Astrocyte (in vitro differentiated cells and primary cell): ENCODE results near the gene LPGAT1. TPM values are rescaled to one million over a fixed set of nuclear protein-coding genes. Genes with fewer than 3 reads are reported as not detected.

ENCODE experiments used
- DNase-seq: peaks from one replicate; pipeline ENCODE4 v3.0.0-alpha.2; 2010; ENCODE audit warnings: low read depth
- FAIRE-seq: peaks from 2 replicates; lab custom pipeline; 2011; peaks lifted over from hg19 to GRCh38; lab: Jason Lieb, UNC
- H2AFZ ChIP-seq: 2 replicates; pipeline ENCODE4 v1.6.0; 2012; ENCODE audit warnings: low read depth, low read length, inconsistent platforms
- H3K27ac ChIP-seq: 2 replicates; pipeline ENCODE4 v1.5.1; 2011; ENCODE audit warnings: low read depth, low read length, inconsistent platforms
- H3K27me3 ChIP-seq: 2 replicates; pipeline ENCODE4 v1.6.0; 2011; ENCODE audit warnings: low read length, inconsistent platforms; ENCODE audit not compliant: insufficient read depth
- H3K36me3 ChIP-seq: 2 replicates; pipeline ENCODE4 v1.5.1; 2011; ENCODE audit warnings: low read length, inconsistent platforms; ENCODE audit not compliant: insufficient read depth
- H3K4me1 ChIP-seq: 2 replicates; pipeline ENCODE4 v1.5.1; 2011; ENCODE audit warnings: low read length, inconsistent platforms; ENCODE audit not compliant: insufficient read depth
- H3K4me2 ChIP-seq: 2 replicates; pipeline ENCODE4 v1.6.0; 2012; ENCODE audit warnings: low read length, inconsistent platforms
- H3K4me3 ChIP-seq: 2 replicates; pipeline ENCODE4 v1.5.1; 2011; ENCODE audit warnings: low read depth, mild to moderate bottlenecking, low read length, inconsistent platforms; ENCODE audit not compliant: insufficient read depth
- H3K79me2 ChIP-seq: 2 replicates; pipeline ENCODE4 v1.6.0; 2012; ENCODE audit warnings: mild to moderate bottlenecking, low read length, inconsistent platforms; ENCODE audit not compliant: insufficient read depth
- H3K9ac ChIP-seq: 2 replicates; pipeline ENCODE4 v1.6.0; 2012; ENCODE audit warnings: mild to moderate bottlenecking, low read length, inconsistent platforms
- H3K9me3 ChIP-seq: 2 replicates; pipeline ENCODE4 v1.5.1; 2012; ENCODE audit warnings: low read depth, mild to moderate bottlenecking, low read length, inconsistent platforms; ENCODE audit not compliant: insufficient read depth
- H4K20me1 ChIP-seq: 2 replicates; pipeline ENCODE4 v1.6.0; 2012; ENCODE audit warnings: low read length, inconsistent platforms; ENCODE audit not compliant: insufficient read depth
- H3K27ac Mint-ChIP-seq: one replicate; pipeline ENCODE4 v1.8.0; 2021; ENCODE audit warnings: mild to moderate bottlenecking, mixed read lengths; ENCODE audit not compliant: unreplicated experiment
- H3K27me3 Mint-ChIP-seq: one replicate; pipeline ENCODE4 v1.8.0; 2021; ENCODE audit warnings: low read depth, mixed read lengths; ENCODE audit not compliant: unreplicated experiment
- H3K36me3 Mint-ChIP-seq: one replicate; pipeline ENCODE4 v1.8.0; 2021; ENCODE audit warnings: low read depth, mixed read lengths; ENCODE audit not compliant: unreplicated experiment
- H3K4me1 Mint-ChIP-seq: one replicate; pipeline ENCODE4 v1.8.0; 2021; ENCODE audit warnings: low read depth, mixed read lengths; ENCODE audit not compliant: unreplicated experiment
- H3K4me3 Mint-ChIP-seq: one replicate; pipeline ENCODE4 v1.8.0; 2021; ENCODE audit warnings: mild to moderate bottlenecking, moderate library complexity, mixed read lengths; ENCODE audit not compliant: unreplicated experiment
- H3K9me3 Mint-ChIP-seq: one replicate; pipeline ENCODE4 v1.8.0; 2021; ENCODE audit warnings: mild to moderate bottlenecking, mixed read lengths; ENCODE audit not compliant: unreplicated experiment
- EZH2 ChIP-seq: IDR thresholded peaks from 2 replicates; pipeline ENCODE4 v1.6.1; 2012; ENCODE audit warnings: mild to moderate bottlenecking, low read length, inconsistent platforms; ENCODE audit not compliant: insufficient read depth
- total RNA-seq: library from RNA; stranded (reverse); gene quantifications from 2 replicates; pipeline ENCODE4 v1.2.1, GENCODE V29; 2021
- TF ChIP-seq, protein P1 (sequence below): IDR thresholded peaks from 2 replicates; pipeline ENCODE4 v1.5.1; 2011; ENCODE audit warnings: low read depth, mild to moderate bottlenecking, inconsistent platforms, low read length, moderate library complexity; ENCODE audit not compliant: insufficient read depth

The LPGAT1 gene
- total RNA-seq, 1 donor from 2014 or later: 36.7 TPM

DNA sequence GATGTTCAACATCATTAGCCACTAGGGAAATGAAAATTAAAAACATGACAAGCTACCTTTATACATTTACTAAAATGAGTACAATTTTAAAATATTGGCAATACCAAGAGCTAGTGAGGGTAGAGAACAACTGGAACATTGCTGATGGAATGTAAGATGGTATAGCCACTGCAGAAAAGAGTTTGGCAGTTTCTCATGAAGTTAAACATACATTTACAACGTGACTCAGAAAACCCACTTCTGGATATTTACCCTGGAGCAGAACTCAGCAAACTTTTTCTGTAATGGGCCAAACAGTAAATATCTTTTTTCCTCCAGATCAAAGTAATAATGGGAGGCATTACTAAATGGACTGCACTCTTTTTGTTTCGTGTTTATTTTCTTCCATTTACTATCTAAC lies 22.1 kb downstream of the LPGAT1 start:
- no peak for TF ChIP-seq EZH2
- TF ChIP-seq, protein P1, sequence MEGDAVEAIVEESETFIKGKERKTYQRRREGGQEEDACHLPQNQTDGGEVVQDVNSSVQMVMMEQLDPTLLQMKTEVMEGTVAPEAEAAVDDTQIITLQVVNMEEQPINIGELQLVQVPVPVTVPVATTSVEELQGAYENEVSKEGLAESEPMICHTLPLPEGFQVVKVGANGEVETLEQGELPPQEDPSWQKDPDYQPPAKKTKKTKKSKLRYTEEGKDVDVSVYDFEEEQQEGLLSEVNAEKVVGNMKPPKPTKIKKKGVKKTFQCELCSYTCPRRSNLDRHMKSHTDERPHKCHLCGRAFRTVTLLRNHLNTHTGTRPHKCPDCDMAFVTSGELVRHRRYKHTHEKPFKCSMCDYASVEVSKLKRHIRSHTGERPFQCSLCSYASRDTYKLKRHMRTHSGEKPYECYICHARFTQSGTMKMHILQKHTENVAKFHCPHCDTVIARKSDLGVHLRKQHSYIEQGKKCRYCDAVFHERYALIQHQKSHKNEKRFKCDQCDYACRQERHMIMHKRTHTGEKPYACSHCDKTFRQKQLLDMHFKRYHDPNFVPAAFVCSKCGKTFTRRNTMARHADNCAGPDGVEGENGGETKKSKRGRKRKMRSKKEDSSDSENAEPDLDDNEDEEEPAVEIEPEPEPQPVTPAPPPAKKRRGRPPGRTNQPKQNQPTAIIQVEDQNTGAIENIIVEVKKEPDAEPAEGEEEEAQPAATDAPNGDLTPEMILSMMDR: no peak
- H3K27me3 Mint-ChIP-seq: no peaks in the 10 kb centered on the region
- no peaks in the 10 kb centered on the region for H3K36me3 ChIP-seq

DNA sequence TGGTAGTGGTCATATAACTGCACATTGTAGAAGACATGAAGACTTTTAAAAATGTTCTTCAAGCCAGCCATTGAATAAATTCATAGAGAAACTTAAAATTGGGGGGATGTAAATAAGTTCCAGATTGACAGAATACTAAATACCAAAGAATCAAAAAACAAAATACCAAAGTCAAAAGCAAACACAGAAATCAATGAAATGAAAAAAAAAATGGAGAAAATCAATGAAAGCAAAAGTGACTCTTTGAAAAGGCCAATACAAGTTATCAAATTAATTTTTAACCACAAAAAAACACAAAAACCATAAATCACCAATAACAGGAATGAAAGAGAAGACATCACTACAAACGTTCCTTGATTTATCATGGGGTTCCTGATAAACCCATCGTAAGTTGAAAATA lies 25.6 kb downstream of the LPGAT1 start:
- TF ChIP-seq, protein P1: no peak
- TF ChIP-seq EZH2: no peak
- Histone ChIP-seq H3K36me3 (no peaks in the 10 kb centered on the region), H4K20me1 (no peaks in the 10 kb centered on the region), H3K9me3 (no peaks in the 10 kb centered on the region), H3K27ac (no peak overlapping the region), H3K4me2 (no peak overlapping the region), H3K79me2 (peaks cover 8% of the 10 kb centered on the region), H3K4me3 (no peak overlapping the region), H3K9ac (no peak overlapping the region), H3K27me3 (no peaks in the 10 kb centered on the region), H2AFZ (no peak overlapping the region), H3K4me1 (no peaks in the 10 kb centered on the region)
- H3K9me3 Mint-ChIP-seq: peaks cover 15% of the 10 kb centered on the region
- no peak overlapping the region for H3K4me3 Mint-ChIP-seq
- H3K27me3 Mint-ChIP-seq: no peaks in the 10 kb centered on the region
- no peak overlapping the region for H3K27ac Mint-ChIP-seq
- H3K4me1 Mint-ChIP-seq: no peaks in the 10 kb centered on the region
- peaks cover 29% of the 10 kb centered on the region for H3K36me3 Mint-ChIP-seq
- FAIRE-seq: no peak
- no peak for DNase-seq

More for the DNA sequence above, 22.1 kb downstream of the LPGAT1 start:
- Mint-ChIP-seq H3K9me3 (peaks cover 6% of the 10 kb centered on the region), H3K27ac (no peak overlapping the region), H3K4me3 (no peak overlapping the region), H3K36me3 (peaks cover 27% of the 10 kb centered on the region), H3K4me1 (no peaks in the 10 kb centered on the region)
- FAIRE-seq: no peak
- no peaks in the 10 kb centered on the region for H3K4me1 ChIP-seq
- no peak for DNase-seq
- no peak overlapping the region for H3K4me3 ChIP-seq
- no peak overlapping the region for H2AFZ ChIP-seq
- peaks cover 8% of the 10 kb centered on the region for H3K79me2 ChIP-seq
- no peak overlapping the region for H3K4me2 ChIP-seq
- H4K20me1 ChIP-seq: peaks cover under 1% of the 10 kb centered on the region
- H3K9ac ChIP-seq: no peak overlapping the region
- H3K27ac ChIP-seq: no peak overlapping the region
- H3K27me3 ChIP-seq: no peaks in the 10 kb centered on the region
- H3K9me3 ChIP-seq: no peaks in the 10 kb centered on the region

DNA sequence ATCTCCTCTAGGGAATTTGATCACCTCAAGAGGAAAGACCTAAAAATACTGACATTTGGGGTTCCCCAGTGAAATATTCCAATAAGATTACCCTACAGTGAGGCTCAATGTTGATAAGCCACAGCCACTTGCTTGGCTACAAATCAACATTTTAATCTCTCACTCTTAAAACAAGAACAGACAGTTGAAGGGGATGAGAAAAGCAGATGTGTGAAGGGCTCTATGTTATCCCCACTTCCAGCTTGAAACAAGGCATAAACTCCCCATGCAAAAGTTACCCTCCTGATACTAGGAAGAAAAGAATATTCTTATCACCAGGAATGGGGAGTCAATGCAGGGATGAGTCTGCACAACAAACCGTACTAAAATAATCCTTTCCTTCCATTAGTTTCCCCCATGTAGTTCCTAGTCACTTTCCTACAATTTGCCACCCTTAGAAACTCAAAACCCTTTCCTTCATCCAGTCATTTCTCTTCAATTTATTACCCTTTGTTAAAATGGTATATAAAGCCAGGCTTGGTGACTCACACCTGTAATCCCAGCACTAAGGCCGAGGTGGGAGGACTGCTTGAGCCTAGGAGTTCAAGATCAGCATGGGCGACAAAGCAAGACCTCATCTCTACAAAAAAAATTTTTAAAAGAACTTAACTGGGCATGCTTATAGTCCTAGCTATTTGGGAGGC lies 29.5 kb downstream of the LPGAT1 start:
- H2AFZ ChIP-seq: no peak overlapping the region
- peaks cover 19% of the 10 kb centered on the region for H3K36me3 Mint-ChIP-seq
- H3K4me1 ChIP-seq: no peaks in the 10 kb centered on the region
- H3K4me3 ChIP-seq: no peak overlapping the region
- no peak overlapping the region for H3K27ac ChIP-seq
- TF ChIP-seq, protein P1: no peak
- no peak for TF ChIP-seq EZH2
- H3K27me3 ChIP-seq: no peaks in the 10 kb centered on the region
- H3K79me2 ChIP-seq: peaks cover 16% of the 10 kb centered on the region
- no peak for DNase-seq
- peaks cover 6% of the 10 kb centered on the region for H3K36me3 ChIP-seq
- no peak overlapping the region for H3K4me2 ChIP-seq
- no peak overlapping the region for H3K4me3 Mint-ChIP-seq
- H3K9me3 Mint-ChIP-seq: peaks cover 10% of the 10 kb centered on the region
- no peaks in the 10 kb centered on the region for H3K4me1 Mint-ChIP-seq
- FAIRE-seq: no peak
- no peaks in the 10 kb centered on the region for H3K9me3 ChIP-seq
- H3K27me3 Mint-ChIP-seq: no peaks in the 10 kb centered on the region
- no peak overlapping the region for H3K27ac Mint-ChIP-seq
- H4K20me1 ChIP-seq: peaks cover 6% of the 10 kb centered on the region
- H3K9ac ChIP-seq: no peak overlapping the region
